ENCODE measurements around the gene KIAA0408.

KIAA0408 gene

DNA sequence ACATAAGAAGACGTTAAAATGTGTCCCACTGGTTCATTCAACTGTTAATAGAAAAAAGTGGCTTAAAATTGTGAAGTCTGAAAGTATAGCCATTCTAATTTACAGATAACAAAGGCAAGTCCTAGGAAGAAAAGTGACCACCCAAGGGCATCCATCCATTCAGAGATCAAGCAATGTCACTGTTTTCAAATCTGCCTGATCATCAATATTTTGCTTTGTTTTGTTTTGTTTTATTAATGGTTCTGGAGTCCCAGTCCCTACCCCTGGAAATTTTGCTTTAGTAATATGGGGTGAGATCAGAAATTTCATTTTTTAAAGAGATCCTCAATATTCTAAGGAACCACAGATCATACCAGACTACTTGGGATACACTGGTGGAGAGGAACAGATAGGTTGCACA, 17.3 kb downstream of the KIAA0408 start:
- Histone ChIP-seq H3K9ac (ENCODE audit: low read length) (no peak overlapping the region), H3F3A (ENCODE audit: insufficient read depth, low read length) (no peaks in the 10 kb centered on the region), H3K9me2 (ENCODE audit: low read depth, low read length) (no peaks in the 10 kb centered on the region), H4K20me1 (ENCODE audit: insufficient read depth, low read length) (no peaks in the 10 kb centered on the region), H3K4me2 (ENCODE audit: low read length) (no peak overlapping the region), H3K79me2 (ENCODE audit: insufficient read depth, low read length) (no peaks in the 10 kb centered on the region), H3K9me3 (ENCODE audit: low read length) (no peaks in the 10 kb centered on the region), H3K4me3 (ENCODE audit: low read depth, low read length, poor library complexity, severe bottlenecking) (no peak overlapping the region), H3K27ac (ENCODE audit: low read depth, low read length, poor library complexity, severe bottlenecking) (no peak overlapping the region), H2AFZ (ENCODE audit: low read length) (no peak overlapping the region), H3K27me3 (ENCODE audit: insufficient read depth, low read length) (no peaks in the 10 kb centered on the region), H3K4me1 (ENCODE audit: insufficient read depth, low read length, severe bottlenecking) (no peaks in the 10 kb centered on the region), H3K36me3 (ENCODE audit: insufficient read depth, low read length) (no peaks in the 10 kb centered on the region)
- no peak for TF ChIP-seq EZH2 (IDR thresholded peaks at IDR 0.05; ENCODE audit: borderline replicate concordance, low read length)
- TF ChIP-seq, protein P1, sequence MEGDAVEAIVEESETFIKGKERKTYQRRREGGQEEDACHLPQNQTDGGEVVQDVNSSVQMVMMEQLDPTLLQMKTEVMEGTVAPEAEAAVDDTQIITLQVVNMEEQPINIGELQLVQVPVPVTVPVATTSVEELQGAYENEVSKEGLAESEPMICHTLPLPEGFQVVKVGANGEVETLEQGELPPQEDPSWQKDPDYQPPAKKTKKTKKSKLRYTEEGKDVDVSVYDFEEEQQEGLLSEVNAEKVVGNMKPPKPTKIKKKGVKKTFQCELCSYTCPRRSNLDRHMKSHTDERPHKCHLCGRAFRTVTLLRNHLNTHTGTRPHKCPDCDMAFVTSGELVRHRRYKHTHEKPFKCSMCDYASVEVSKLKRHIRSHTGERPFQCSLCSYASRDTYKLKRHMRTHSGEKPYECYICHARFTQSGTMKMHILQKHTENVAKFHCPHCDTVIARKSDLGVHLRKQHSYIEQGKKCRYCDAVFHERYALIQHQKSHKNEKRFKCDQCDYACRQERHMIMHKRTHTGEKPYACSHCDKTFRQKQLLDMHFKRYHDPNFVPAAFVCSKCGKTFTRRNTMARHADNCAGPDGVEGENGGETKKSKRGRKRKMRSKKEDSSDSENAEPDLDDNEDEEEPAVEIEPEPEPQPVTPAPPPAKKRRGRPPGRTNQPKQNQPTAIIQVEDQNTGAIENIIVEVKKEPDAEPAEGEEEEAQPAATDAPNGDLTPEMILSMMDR (IDR thresholded peaks at IDR 0.05; ENCODE audit: low read length), result no peak

DNA sequence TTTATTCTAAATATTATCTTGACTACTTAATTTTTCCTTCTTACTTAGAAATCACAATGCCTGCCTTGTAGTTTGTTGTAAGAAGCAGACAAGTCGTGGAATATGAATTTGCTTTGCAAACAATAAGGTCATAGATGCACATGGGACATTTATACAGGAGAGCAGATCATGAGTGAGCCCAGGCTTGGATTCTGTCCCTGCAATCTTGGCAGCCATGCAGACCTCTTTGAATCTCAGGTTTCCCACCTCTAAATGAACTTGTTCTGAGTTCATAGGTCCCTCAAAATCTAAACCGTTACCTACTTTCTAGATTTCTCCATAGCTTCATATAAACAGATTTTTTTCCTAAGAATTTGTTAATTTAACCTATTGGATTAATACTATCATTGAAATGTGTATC, 19.5 kb downstream of the KIAA0408 start:
- Histone ChIP-seq H3K27me3 (ENCODE audit: insufficient read depth, low read length) (no peaks in the 10 kb centered on the region), H3K9me2 (ENCODE audit: low read depth, low read length) (no peaks in the 10 kb centered on the region), H3K4me1 (ENCODE audit: insufficient read depth, low read length, severe bottlenecking) (no peaks in the 10 kb centered on the region), H3K79me2 (ENCODE audit: insufficient read depth, low read length) (no peaks in the 10 kb centered on the region), H3K4me3 (ENCODE audit: low read depth, low read length, poor library complexity, severe bottlenecking) (no peak overlapping the region), H3F3A (ENCODE audit: insufficient read depth, low read length) (no peaks in the 10 kb centered on the region), H3K9ac (ENCODE audit: low read length) (no peak overlapping the region), H4K20me1 (ENCODE audit: insufficient read depth, low read length) (no peaks in the 10 kb centered on the region), H3K9me3 (ENCODE audit: low read length) (no peaks in the 10 kb centered on the region), H3K4me2 (ENCODE audit: low read length) (no peak overlapping the region), H3K27ac (ENCODE audit: low read depth, low read length, poor library complexity, severe bottlenecking) (no peak overlapping the region), H2AFZ (ENCODE audit: low read length) (no peak overlapping the region), H3K36me3 (ENCODE audit: insufficient read depth, low read length) (no peaks in the 10 kb centered on the region)
- TF ChIP-seq EZH2 (IDR thresholded peaks at IDR 0.05; ENCODE audit: borderline replicate concordance, low read length), result no peak
- TF ChIP-seq, protein P1 (IDR thresholded peaks at IDR 0.05; ENCODE audit: low read length), result no peak

DNA sequence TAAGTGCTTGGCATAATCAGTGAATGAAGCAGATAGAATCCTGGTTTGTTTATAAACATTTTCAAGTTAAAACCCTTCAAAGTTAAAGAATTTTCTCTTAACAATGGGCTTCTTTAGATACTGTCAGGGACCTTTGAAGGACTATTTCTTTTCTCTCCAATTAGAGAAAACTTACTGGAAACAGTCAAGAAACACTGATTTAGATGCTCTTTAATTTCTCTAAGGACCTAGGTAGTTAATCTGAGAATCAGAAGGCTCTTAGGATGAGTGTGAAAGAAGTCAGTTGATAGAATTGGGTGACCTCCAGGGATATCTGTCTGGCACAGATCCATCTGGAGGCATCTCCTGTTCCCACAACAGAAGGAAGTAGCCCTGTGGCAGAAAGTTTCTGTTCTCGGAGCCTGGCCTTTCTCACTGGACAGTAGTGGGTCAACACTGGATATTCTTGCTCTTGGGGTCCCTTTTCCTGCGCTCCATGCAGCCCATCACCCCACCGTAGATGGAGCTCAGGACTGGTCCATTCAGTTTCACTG, 22.5 kb downstream of the KIAA0408 start:
- Histone ChIP-seq H3K4me2 (ENCODE audit: low read length) (no peak overlapping the region), H3K36me3 (ENCODE audit: insufficient read depth, low read length) (no peaks in the 10 kb centered on the region), H4K20me1 (ENCODE audit: insufficient read depth, low read length) (no peaks in the 10 kb centered on the region), H2AFZ (ENCODE audit: low read length) (no peak overlapping the region), H3F3A (ENCODE audit: insufficient read depth, low read length) (no peaks in the 10 kb centered on the region), H3K9ac (ENCODE audit: low read length) (no peak overlapping the region), H3K79me2 (ENCODE audit: insufficient read depth, low read length) (no peaks in the 10 kb centered on the region), H3K4me1 (ENCODE audit: insufficient read depth, low read length, severe bottlenecking) (no peaks in the 10 kb centered on the region), H3K4me3 (ENCODE audit: low read depth, low read length, poor library complexity, severe bottlenecking) (no peak overlapping the region), H3K9me3 (ENCODE audit: low read length) (no peaks in the 10 kb centered on the region), H3K27ac (ENCODE audit: low read depth, low read length, poor library complexity, severe bottlenecking) (no peak overlapping the region), H3K9me2 (ENCODE audit: low read depth, low read length) (no peaks in the 10 kb centered on the region), H3K27me3 (ENCODE audit: insufficient read depth, low read length) (no peaks in the 10 kb centered on the region)
- TF ChIP-seq EZH2 (IDR thresholded peaks at IDR 0.05; ENCODE audit: borderline replicate concordance, low read length), result no peak
- TF ChIP-seq, protein P1 (IDR thresholded peaks at IDR 0.05; ENCODE audit: low read length), result no peak
